Hematopoietic multipotent progenitor cell treated with erythropoietin and hydrocortisone succinate and interleukin-3 and kit ligand, for 8 days (in vitro differentiated cells): ENCODE measurements around the gene CADM2.

ENCODE experiments used
- DNase-seq: peaks from one replicate; pipeline ENCODE4 v3.0.0-alpha.2; 2015

The CADM2 gene

GRCh38 chr3:85576697-85577200 lies 618.0 kb downstream of the CADM2 start:
- DNase-seq = no peak

DNA sequence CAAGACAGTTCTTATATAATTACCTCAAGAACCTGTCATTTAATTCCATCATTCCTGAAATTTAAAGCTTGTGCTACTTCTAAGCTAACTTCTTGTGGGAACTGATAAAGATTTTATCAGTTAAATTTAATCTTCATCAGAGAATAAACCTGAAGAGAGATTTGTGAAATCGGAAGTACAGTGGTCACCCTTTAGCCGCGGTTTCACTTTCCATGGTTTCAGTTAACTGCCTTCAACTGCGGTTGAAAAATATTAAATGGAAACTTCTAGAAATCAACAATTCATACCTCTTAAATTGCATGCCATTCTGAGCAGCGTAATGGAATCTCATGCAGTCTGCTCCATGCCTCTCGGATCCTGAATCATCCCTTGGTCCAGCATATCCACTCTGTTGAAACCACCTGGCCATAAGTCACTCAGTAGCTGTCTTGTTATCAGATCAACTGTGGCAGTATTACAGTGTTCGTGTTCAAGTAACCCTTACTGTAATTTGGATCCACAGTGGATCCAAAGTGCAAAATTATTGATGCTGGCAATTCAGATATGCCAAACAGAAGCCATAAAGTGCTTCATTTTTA lies 626.1 kb downstream of the CADM2 start:
- no peak for DNase-seq

DNA sequence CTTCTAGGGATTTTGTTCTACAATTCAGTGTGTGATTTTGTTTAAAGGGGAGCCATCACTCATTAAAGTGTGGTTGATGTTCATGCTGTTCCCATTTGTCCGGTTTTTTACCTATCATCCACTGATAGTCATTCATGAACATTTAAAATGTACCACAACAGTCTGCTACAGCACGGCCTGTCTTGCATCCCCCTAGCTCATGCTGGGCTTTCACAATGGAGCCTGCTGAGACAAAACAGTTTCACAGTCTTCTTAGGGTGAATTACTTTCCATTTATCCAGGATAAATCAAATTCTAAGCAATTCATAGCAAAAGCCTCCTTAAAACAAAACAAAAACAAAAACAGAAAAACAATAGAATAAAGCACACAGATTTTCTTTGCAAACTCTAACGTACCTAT lies 627.2 kb downstream of the CADM2 start:
- no peak for DNase-seq

- no peak for DNase-seq
Measured at GRCh38 chr3:85589145-85589544, 630.4 kb downstream of the CADM2 start.

DNA sequence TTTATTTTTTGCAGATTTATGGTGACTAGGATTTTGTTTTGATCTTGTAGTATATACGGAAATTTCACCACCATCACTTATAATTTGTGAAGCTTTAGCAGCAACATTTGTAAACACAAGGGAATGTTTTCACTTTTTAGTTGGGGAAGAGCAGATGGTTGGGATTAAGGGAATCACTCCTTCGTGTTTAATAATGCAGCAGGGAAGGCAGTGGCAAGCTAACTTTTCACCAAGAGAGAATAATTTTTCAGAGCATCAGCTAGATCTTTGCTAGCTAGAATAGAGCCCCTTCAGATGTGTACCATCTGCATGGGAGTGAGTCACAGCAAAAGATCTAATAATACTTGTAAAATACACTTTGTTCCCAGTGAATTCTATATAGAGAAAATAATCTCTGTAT lies 632.7 kb downstream of the CADM2 start:
- no peak for DNase-seq

DNA sequence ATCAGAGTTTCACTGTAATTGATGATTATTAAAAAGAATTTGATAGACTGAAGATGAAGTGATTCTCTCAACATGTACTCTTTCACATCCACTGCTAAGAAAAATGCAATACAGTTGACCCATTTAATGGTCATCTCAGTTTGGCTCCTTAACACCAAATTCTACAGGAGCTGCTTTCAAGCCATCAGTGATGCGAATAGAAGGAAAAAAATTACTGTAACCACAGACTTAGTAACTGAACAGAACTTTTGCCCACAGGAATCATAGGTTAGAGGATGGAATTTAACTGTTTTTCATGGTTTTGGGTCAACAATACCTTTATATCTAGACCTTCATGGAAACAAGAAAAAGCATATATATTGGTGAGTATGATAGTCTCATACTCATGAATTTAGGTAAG lies 633.5 kb downstream of the CADM2 start:
- no peak for DNase-seq

GRCh38 chr3:85594676-85595075 lies 635.9 kb downstream of the CADM2 start:
- no peak for DNase-seq

DNA sequence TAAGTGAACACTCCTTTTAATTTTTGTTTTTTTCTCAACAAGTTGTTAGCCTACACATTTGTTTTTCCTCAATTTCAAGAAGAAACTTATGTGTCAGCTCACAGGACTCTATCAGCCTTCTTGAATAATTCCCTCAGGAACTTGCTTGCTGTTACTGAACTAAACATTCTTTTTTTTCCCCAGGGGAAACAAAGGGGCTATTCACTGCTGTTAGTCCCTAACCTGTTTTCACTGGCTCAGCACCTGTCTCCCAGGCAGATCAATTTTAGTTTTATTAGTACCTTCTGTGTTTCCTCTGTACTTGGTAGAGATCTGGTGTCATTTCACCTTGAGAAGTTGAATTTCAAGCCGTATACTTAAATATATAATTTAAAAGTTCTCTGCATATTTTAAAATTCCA lies 644.6 kb downstream of the CADM2 start:
- DNase-seq = no peak

GRCh38 chr3:85604641-85605040 lies 645.9 kb downstream of the CADM2 start:
- DNase-seq = no peak

DNA sequence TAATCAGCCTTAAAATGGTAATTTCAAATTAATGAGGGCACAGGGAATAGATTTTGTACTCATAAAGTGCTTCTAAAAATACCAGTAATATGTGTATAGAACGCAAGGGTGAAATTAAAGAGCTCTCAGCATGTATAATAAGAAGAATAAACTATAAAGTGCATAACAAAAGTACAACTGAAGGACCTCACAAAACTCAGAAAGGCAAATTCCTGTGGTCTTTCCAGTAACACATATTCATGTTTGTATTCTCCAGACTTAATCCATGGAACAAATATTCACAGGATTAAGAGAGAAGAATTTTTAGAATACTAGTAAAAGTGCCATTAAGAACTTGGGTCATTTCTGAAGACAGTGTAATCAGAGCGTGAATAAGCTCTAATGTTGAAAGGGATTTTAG lies 646.3 kb downstream of the CADM2 start:
- no peak for DNase-seq

GRCh38 chr3:85626662-85627061 lies 667.9 kb downstream of the CADM2 start:
- DNase-seq = no peak

DNA sequence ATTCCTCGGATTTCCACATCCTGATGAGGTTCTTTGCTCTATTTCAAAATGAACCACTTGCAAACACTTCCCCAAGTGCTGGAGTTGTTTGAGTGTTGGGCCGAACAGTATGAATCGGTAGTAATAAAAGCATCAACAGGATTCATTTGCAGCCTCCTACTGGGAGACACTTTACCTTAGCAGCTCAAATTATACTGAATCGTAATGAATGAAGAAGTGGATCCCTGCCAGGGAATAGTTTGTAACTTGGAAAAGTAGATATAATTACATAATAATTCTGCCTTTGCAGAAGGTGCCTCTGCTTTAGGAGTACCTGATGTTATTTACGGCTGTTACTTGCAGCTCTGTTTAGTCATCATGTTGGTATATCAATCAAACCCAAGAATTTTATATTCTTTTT lies 669.1 kb downstream of the CADM2 start:
- no peak for DNase-seq

DNA sequence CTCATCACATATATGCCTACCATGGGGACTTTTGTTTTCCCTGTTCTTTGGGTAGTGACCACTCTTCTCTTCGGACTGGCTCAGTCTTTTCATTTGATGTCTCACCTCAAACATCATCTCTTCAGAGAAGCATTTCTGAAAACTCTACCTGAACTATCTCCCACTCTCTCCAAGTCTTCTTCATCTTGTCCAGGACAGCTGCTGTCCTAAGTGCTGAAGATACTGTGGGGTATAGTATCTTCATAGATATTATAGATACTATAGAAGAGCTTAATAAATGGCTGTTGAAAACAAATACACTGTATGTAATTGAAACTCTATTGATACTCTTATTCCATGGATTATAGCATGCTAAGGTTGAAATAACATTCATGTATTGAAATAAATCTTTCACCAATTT lies 672.3 kb downstream of the CADM2 start:
- no peak for DNase-seq

- no peak for DNase-seq
Measured at GRCh38 chr3:85632921-85633320, 674.1 kb downstream of the CADM2 start.

DNA sequence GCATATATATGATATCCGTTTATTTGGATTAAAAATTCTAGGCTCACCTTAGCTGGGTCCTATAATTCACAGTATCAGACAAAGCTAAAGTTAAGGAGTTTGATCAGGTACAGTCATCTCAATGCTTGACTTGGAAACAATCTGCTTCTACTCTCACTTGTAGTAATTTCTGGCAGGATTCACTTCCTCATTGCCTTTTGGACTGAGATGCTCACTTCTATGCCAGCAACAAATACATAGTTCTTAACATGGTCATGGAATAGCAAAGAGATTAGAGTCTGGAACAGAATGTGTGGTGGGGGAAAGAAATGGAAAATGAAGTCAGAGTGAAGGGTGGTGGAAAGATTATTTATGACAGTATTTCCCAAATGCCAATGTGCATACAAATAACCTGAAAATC lies 693.6 kb downstream of the CADM2 start:
- DNase-seq = no peak

DNA sequence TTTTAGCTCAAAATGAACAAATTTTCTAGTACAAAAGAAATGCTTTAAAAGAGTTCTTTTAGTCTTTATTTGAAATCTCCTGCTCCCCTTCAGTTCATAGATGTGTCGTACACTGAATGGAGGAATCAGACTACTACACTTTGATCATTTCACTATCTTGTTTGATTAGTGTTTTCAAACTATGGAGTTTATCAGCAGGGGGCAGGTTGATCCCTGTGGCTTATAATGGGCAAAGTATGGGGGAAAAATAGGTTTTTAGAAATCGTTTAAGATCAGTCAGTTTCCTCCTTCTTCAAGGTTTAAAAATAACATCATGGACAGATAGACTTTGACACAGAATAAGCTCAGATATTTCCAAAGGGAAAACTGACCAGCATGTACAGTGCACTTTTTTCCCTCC lies 701.7 kb downstream of the CADM2 start:
- no peak for DNase-seq

- no peak for DNase-seq
Measured at GRCh38 chr3:85662462-85662861, 703.7 kb downstream of the CADM2 start.

GRCh38 chr3:85667744-85668143 lies 709.0 kb downstream of the CADM2 start:
- DNase-seq = no peak

GRCh38 chr3:85670634-85671205 lies 711.9 kb downstream of the CADM2 start:
- DNase-seq = no peak

GRCh38 chr3:85672761-85673160 lies 714.0 kb downstream of the CADM2 start:
- DNase-seq = no peak

DNA sequence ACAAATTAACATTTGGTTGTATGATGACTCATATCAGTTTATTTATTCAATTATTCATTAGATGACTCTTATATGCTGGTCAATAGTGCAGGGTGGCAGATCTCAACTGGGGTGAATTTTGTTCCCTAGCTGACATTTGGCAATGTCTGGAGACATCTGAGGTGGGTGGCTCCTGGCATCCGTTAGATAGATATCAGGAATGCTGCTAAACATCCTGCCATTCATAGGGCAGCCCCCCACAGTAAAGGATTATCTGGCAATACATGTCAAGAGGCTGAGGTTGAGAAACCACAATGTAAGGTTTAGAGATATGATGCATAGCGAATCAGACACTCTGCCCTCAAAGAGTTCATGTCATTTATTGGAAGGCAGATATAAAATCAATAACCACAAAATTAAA lies 719.9 kb downstream of the CADM2 start:
- DNase-seq = no peak

GRCh38 chr3:85681906-85682305 lies 723.1 kb downstream of the CADM2 start:
- DNase-seq = no peak

DNA sequence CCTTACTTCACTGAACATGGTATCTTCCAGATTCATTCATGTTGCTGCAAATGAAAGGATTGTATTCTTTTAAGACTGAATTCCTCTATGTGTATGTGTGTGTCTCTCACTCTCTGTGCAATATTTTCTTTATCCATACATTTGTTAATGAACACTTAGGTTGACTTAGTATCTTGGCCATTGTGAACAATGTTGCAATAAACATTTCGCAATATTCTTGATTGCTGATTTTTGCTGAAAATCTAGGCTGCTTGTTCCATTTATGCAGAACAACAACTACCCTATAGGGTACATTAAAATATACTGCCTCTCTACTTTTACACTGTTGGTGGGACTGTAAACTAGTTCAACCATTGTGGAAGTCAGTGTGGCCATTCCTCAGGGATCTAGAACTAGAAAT lies 732.4 kb downstream of the CADM2 start:
- no peak for DNase-seq

DNA sequence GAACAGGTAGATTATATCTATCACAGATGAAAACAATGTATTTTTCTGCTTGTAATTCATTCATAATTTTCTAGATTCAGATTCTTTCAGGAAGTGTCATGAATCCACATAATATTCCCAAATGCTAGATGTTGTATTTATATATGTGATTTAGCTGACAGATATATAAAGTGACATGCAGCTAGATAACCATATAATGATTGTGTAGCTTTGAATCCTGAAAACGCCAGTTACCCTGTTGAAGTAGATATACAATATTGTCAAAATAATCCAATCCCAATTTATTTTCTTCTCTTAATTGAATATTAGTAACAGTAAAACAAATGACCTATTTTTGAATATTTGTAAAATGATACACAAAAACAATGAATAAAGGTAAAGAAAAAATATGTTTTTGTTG lies 738.4 kb downstream of the CADM2 start:
- DNase-seq = no peak

GRCh38 chr3:85706130-85706529 lies 747.3 kb downstream of the CADM2 start:
- no peak for DNase-seq
